ENCODE data around the gene NBEAL2. TPM values are rescaled to one million over a fixed set of nuclear protein-coding genes. Genes with fewer than 3 reads are reported as not detected.

The NBEAL2 gene
- polyA plus RNA-seq, 4 donors = 15.0 to 50.5 (median 38.0) TPM

- no peak for DNase-seq (ENCODE audit: low read depth in 4 of 4, low spot score in 3 of 4)
Measured at GRCh38 chr3:46998852-46999515, 19.5 kb downstream of the NBEAL2 start.

- DNase-seq (ENCODE audit: low read depth in 4 of 4, low spot score in 3 of 4) = no peak
Measured at GRCh38 chr3:46999516-47000197, 20.2 kb downstream of the NBEAL2 start.

GRCh38 chr3:47000198-47000815, 20.8 kb downstream of the NBEAL2 start:
- DNase-seq (ENCODE audit: low read depth in 4 of 4, low spot score in 3 of 4) = no peak

- DNase-seq (ENCODE audit: low read depth in 4 of 4, low spot score in 3 of 4) = no peak
Measured at GRCh38 chr3:47000922-47001730, 21.7 kb downstream of the NBEAL2 start.

GRCh38 chr3:47001731-47002170, 22.3 kb downstream of the NBEAL2 start:
- no peak for DNase-seq (ENCODE audit: low read depth in 4 of 4, low spot score in 3 of 4)

GRCh38 chr3:47002171-47003055, 22.9 kb downstream of the NBEAL2 start:
- no peak for DNase-seq (ENCODE audit: low read depth in 4 of 4, low spot score in 3 of 4)

- no peak for DNase-seq (ENCODE audit: low read depth in 4 of 4, low spot score in 3 of 4)
Measured at GRCh38 chr3:47003056-47003410, 23.6 kb downstream of the NBEAL2 start.

- DNase-seq (ENCODE audit: low read depth in 4 of 4, low spot score in 3 of 4) = no peak
Measured at GRCh38 chr3:47003461-47004368, 24.2 kb downstream of the NBEAL2 start.

GRCh38 chr3:47004369-47005211, 25.1 kb downstream of the NBEAL2 start:
- no peak for DNase-seq (ENCODE audit: low read depth in 4 of 4, low spot score in 3 of 4)

GRCh38 chr3:47005212-47006144, 26.0 kb downstream of the NBEAL2 start:
- no peak for DNase-seq (ENCODE audit: low read depth in 4 of 4, low spot score in 3 of 4)

- DNase-seq (ENCODE audit: low read depth in 4 of 4, low spot score in 3 of 4) = no peak
Measured at GRCh38 chr3:47006145-47006651, 26.7 kb downstream of the NBEAL2 start.

- DNase-seq (ENCODE audit: low read depth in 4 of 4, low spot score in 3 of 4) = no peak
Measured at GRCh38 chr3:47007001-47007400, 27.5 kb downstream of the NBEAL2 start.

GRCh38 chr3:47007482-47008233, 28.2 kb downstream of the NBEAL2 start:
- no peak for DNase-seq (ENCODE audit: low read depth in 4 of 4, low spot score in 3 of 4)

GRCh38 chr3:47008234-47008796, 28.8 kb downstream of the NBEAL2 start:
- DNase-seq (ENCODE audit: low read depth in 4 of 4, low spot score in 3 of 4) = no peak

- no peak for DNase-seq (ENCODE audit: low read depth in 4 of 4, low spot score in 3 of 4)
Measured at GRCh38 chr3:47008851-47009224, 29.4 kb downstream of the NBEAL2 start.
